Cardiac fibroblast (primary cell): ENCODE results near the gene ZNF91.
A peak's percentile ranks its signal among the peaks of the same experiment; 100 is the strongest.
"Not testable (repeated sequence)": the region's sequence is repeated elsewhere in the genome, so short reads cannot be mapped to it uniquely, and the experiment has no call there.

ENCODE experiments used
- DNase-seq, 2 donors: peaks; one replicate each; pipeline versions ENCODE4 v3.0.0 to v3.0.0-alpha.2; 2010; ENCODE audit warnings: low read depth in 2 of 2
- H3K4me3 ChIP-seq, 2 donors: replicated peaks in 1 of 2; 1 replicate in 1 of 2; 2 replicates in 1 of 2; pipeline ENCODE4 v1.5.1; 2011; ENCODE audit warnings: low read depth in 2 of 2, low read length in 2 of 2, mild to moderate bottlenecking in 2 of 2, moderate library complexity in 1 of 2
- CTCF ChIP-seq: IDR thresholded peaks from one replicate; pipeline ENCODE4 v1.5.1; 2011; ENCODE audit warnings: low read depth, mild to moderate bottlenecking, low read length, inconsistent platforms

ZNF91 gene

GRCh38 chr19:23366437-23366836 lies 28.8 kb downstream of the ZNF91 start:
- no peak overlapping the region for H3K4me3 ChIP-seq
- no peak for TF ChIP-seq CTCF

GRCh38 chr19:23366031-23366430 lies 29.2 kb downstream of the ZNF91 start:
- H3K4me3 ChIP-seq, DNase-seq: not testable (repeated sequence)

More at GRCh38 chr19:23366437-23366836, 28.8 kb downstream of the ZNF91 start:
- DNase-seq, result no peak

- peak in 1 of 2 donors; percentile 9 for DNase-seq
- no peak overlapping the region for H3K4me3 ChIP-seq
- no peak for TF ChIP-seq CTCF
Observed at GRCh38 chr19:23365222-23365621, 30.0 kb downstream of the ZNF91 start.

GRCh38 chr19:23361843-23362242 lies 33.4 kb downstream of the ZNF91 start:
- not testable (repeated sequence) for DNase-seq

GRCh38 chr19:23351806-23352205 lies 43.5 kb downstream of the ZNF91 start:
- DNase-seq, result no peak
- TF ChIP-seq CTCF, result no peak
- H3K4me3 ChIP-seq, result no peak overlapping the region

More at GRCh38 chr19:23361843-23362242, 33.4 kb downstream of the ZNF91 start:
- not testable (repeated sequence) for H3K4me3 ChIP-seq

- TF ChIP-seq CTCF, result no peak
Observed at GRCh38 chr19:23346696-23347095, 48.6 kb downstream of the ZNF91 start.

GRCh38 chr19:23345838-23346237 lies 49.4 kb downstream of the ZNF91 start:
- no peak overlapping the region for H3K4me3 ChIP-seq

More at GRCh38 chr19:23346696-23347095, 48.6 kb downstream of the ZNF91 start:
- DNase-seq, result no peak
- H3K4me3 ChIP-seq, result no peak overlapping the region

More at GRCh38 chr19:23345838-23346237, 49.4 kb downstream of the ZNF91 start:
- DNase-seq, result no peak
- no peak for TF ChIP-seq CTCF
